ENCODE results near the gene PTPRB.
"Not testable (repeated sequence)": the region's sequence is repeated elsewhere in the genome, so short reads cannot be mapped to it uniquely, and the experiment has no call there.

Gene PTPRB

GRCh38 chr12:70529647-70530046 is 107.6 kb downstream of the PTPRB start:
- DNase-seq (ENCODE audit: low read depth) = no peak
- TF ChIP-seq CTCF (IDR thresholded peaks at IDR 0.05; ENCODE audit: control insufficient read depth, extremely low read depth, insufficient read depth) = no peak
- no peak overlapping the region for H3K4me3 ChIP-seq (ENCODE audit: low read depth, low read length)

GRCh38 chr12:70520847-70521246 is 116.4 kb downstream of the PTPRB start:
- TF ChIP-seq CTCF (IDR thresholded peaks at IDR 0.05; ENCODE audit: control insufficient read depth, extremely low read depth, insufficient read depth) = no peak

GRCh38 chr12:70513426-70513825 is 123.8 kb downstream of the PTPRB start:
- no peak for TF ChIP-seq CTCF (IDR thresholded peaks at IDR 0.05; ENCODE audit: control insufficient read depth, extremely low read depth, insufficient read depth)
- DNase-seq (ENCODE audit: low read depth) = no peak
- no peak overlapping the region for H3K4me3 ChIP-seq (ENCODE audit: low read depth, low read length)

More at GRCh38 chr12:70520847-70521246, 116.4 kb downstream of the PTPRB start:
- H3K4me3 ChIP-seq (ENCODE audit: low read depth, low read length) = no peak overlapping the region
- no peak for DNase-seq (ENCODE audit: low read depth)

GRCh38 chr12:70508178-70508577 is 129.1 kb downstream of the PTPRB start:
- DNase-seq (ENCODE audit: low read depth) = no peak
- TF ChIP-seq CTCF (IDR thresholded peaks at IDR 0.05; ENCODE audit: control insufficient read depth, extremely low read depth, insufficient read depth) = no peak
- H3K4me3 ChIP-seq (ENCODE audit: low read depth, low read length) = no peak overlapping the region

GRCh38 chr12:70507442-70507841 is 129.8 kb downstream of the PTPRB start:
- no peak for DNase-seq (ENCODE audit: low read depth)

GRCh38 chr12:70497508-70497907 is 139.7 kb downstream of the PTPRB start:
- DNase-seq (ENCODE audit: low read depth) = no peak
- no peak for TF ChIP-seq CTCF (IDR thresholded peaks at IDR 0.05; ENCODE audit: control insufficient read depth, extremely low read depth, insufficient read depth)
- H3K4me3 ChIP-seq (ENCODE audit: low read depth, low read length) = no peak overlapping the region

More at GRCh38 chr12:70507442-70507841, 129.8 kb downstream of the PTPRB start:
- no peak overlapping the region for H3K4me3 ChIP-seq (ENCODE audit: low read depth, low read length)
- TF ChIP-seq CTCF (IDR thresholded peaks at IDR 0.05; ENCODE audit: control insufficient read depth, extremely low read depth, insufficient read depth) = no peak

- not testable (repeated sequence) for H3K4me3 ChIP-seq (ENCODE audit: low read depth, low read length); DNase-seq (ENCODE audit: low read depth)
These were observed 144.3 kb downstream of the PTPRB start for GRCh38 chr12:70492904-70493303.

GRCh38 chr12:70490928-70491327 is 146.3 kb downstream of the PTPRB start:
- not testable (repeated sequence) for DNase-seq (ENCODE audit: low read depth); H3K4me3 ChIP-seq (ENCODE audit: low read depth, low read length)

All from LNCaP clone FGC (cell line).